ENCODE results near the gene UBALD2. TPM values are rescaled to one million over a fixed set of nuclear protein-coding genes. Genes with fewer than 3 reads are reported as not detected.

Gene UBALD2
- total RNA-seq, 3 donors from 2014 or later: 11.1 to 15.1 (median 13.0) TPM

- no peak for DNase-seq (ENCODE audit: low spot score in 2 of 2)
- TF ChIP-seq POLR2A (IDR thresholded peaks at IDR 0.05): no peak
- TF ChIP-seq CTCF (IDR thresholded peaks at IDR 0.05): no peak
- TF ChIP-seq POLR2AphosphoS5 (IDR thresholded peaks at IDR 0.05): no peak
- peaks cover 41 to 44% of the 10 kb centered on the region in 2 donors for H3K4me1 ChIP-seq
Observed at GRCh38 chr17:76272541-76273444, 7.6 kb downstream of the UBALD2 start.

GRCh38 chr17:76273445-76274111 lies 8.4 kb downstream of the UBALD2 start:
- Histone ChIP-seq H3K4me3 (peak overlapping the region in 1 of 3 donors; percentile 28), H3K27ac (peak overlapping the region; percentile 86 to 90), H3K9me3 (no peaks in the 10 kb centered on the region), H3K27me3 (no peaks in the 10 kb centered on the region), H3K4me1 (peaks cover 35 to 39% of the 10 kb centered on the region in 2 donors), H3K36me3 (no peaks in the 10 kb centered on the region)
- no peak for TF ChIP-seq POLR2A (IDR thresholded peaks at IDR 0.05)
- TF ChIP-seq CTCF (IDR thresholded peaks at IDR 0.05): no peak
- TF ChIP-seq POLR2AphosphoS5 (IDR thresholded peaks at IDR 0.05): no peak
- intact Hi-C loops (cut with DNase I; ENCODE audit: low total_unique reads): loop anchor here (1.0 kb wide), 1 partner anchor 152 kb away; no protein-coding TSS in a partner anchor
- no peak for DNase-seq (ENCODE audit: low spot score in 2 of 2)

More at GRCh38 chr17:76272541-76273444, 7.6 kb downstream of the UBALD2 start:
- intact Hi-C loops (cut with DNase I; ENCODE audit: low total_unique reads): no loop called here
- Histone ChIP-seq H3K27me3 (no peaks in the 10 kb centered on the region), H3K36me3 (no peaks in the 10 kb centered on the region), H3K9me3 (no peaks in the 10 kb centered on the region), H3K27ac (peak overlapping the region; percentile 86 to 90), H3K4me3 (peak overlapping the region; percentile 22 to 70 (median 50))

- peak overlapping the region; percentile 86 to 90 for H3K27ac ChIP-seq
- H3K4me1 ChIP-seq: peaks cover 27 to 36% of the 10 kb centered on the region in 2 donors
- no peaks in the 10 kb centered on the region for H3K27me3 ChIP-seq
- TF ChIP-seq POLR2A (IDR thresholded peaks at IDR 0.05): no peak
- no peak for TF ChIP-seq POLR2AphosphoS5 (IDR thresholded peaks at IDR 0.05)
- TF ChIP-seq CTCF (IDR thresholded peaks at IDR 0.05): no peak
- H3K9me3 ChIP-seq: no peaks in the 10 kb centered on the region
- H3K4me3 ChIP-seq: no peak overlapping the region
- no peaks in the 10 kb centered on the region for H3K36me3 ChIP-seq
- intact Hi-C loops (cut with DNase I; ENCODE audit: low total_unique reads): loop anchor here (1.0 kb wide), 1 partner anchor 153 kb away; no protein-coding TSS in a partner anchor
- DNase-seq (ENCODE audit: low spot score in 2 of 2): no peak
Observed at GRCh38 chr17:76274112-76274956, 9.2 kb downstream of the UBALD2 start.

- Histone ChIP-seq H3K4me3 (no peak overlapping the region), H3K27me3 (no peaks in the 10 kb centered on the region), H3K27ac (no peak overlapping the region), H3K9me3 (no peaks in the 10 kb centered on the region), H3K36me3 (no peaks in the 10 kb centered on the region), H3K4me1 (peaks cover 26% of the 10 kb centered on the region in 2 donors)
- no peak for TF ChIP-seq POLR2A (IDR thresholded peaks at IDR 0.05)
- no peak for TF ChIP-seq CTCF (IDR thresholded peaks at IDR 0.05)
- no peak for TF ChIP-seq POLR2AphosphoS5 (IDR thresholded peaks at IDR 0.05)
- intact Hi-C loops (cut with DNase I; ENCODE audit: low total_unique reads): no loop called here
- no peak for DNase-seq (ENCODE audit: low spot score in 2 of 2)
Observed at GRCh38 chr17:76275382-76276068, 10.4 kb downstream of the UBALD2 start.

All from breast epithelium (tissue), 4 donors.